A673 (cell line): ENCODE measurements around the gene PERM1. TPM values are rescaled to one million over a fixed set of nuclear protein-coding genes. Genes with fewer than 3 reads are reported as not detected.

Experiments
- BruUV-seq: library from RNA; stranded (reverse); fragments of 400-500 nt; replicated peaks from 2 replicates; lab custom pipeline; 2021; lab: Mats Ljungman, UMichigan
- CTCF ChIA-PET: fragments of 300-600 bp; sonication (Branson Sonifier 250); formaldehyde crosslinking; loops from one replicate; lab custom pipeline; 2022; ENCODE audit warnings: antibody characterized with exemption; lab: Charles Lee
- POLR2A ChIA-PET: fragments of 300-600 bp; sonication (Branson Sonifier 250); formaldehyde crosslinking; loops from one replicate; lab custom pipeline; 2022; ENCODE audit warnings: antibody characterized with exemption; ENCODE audit not compliant: low non-redundant PET; lab: Charles Lee
- DNase-seq: peaks from one replicate; pipeline ENCODE4 v3.0.0-alpha.2; 2015; ENCODE audit warnings: low spot score
- H3K27ac ChIP-seq: fragments of 200-600 bp; sonication (generic); 2 replicates; pipeline ENCODE4 v1.5.1; 2016; ENCODE audit warnings: mixed run types, low read depth, mild to moderate bottlenecking, mixed read lengths, antibody characterized with exemption, low read length; ENCODE audit not compliant: poor library complexity, severe bottlenecking
- H3K27me3 ChIP-seq: fragments of 200-600 bp; sonication (generic); replicated peaks from 2 replicates; pipeline ENCODE4 v1.6.1; 2017; ENCODE audit warnings: mixed run types, low read depth, mild to moderate bottlenecking, mixed read lengths, antibody characterized with exemption, low read length; ENCODE audit not compliant: insufficient read depth, poor library complexity
- H3K36me3 ChIP-seq: fragments of 200-600 bp; sonication (generic); 2 replicates; pipeline ENCODE4 v1.6.1; 2016; ENCODE audit warnings: mixed run types, mild to moderate bottlenecking, mixed read lengths, antibody characterized with exemption, low read length; ENCODE audit not compliant: insufficient read depth, poor library complexity, severe bottlenecking
- H3K4me1 ChIP-seq: fragments of 200-600 bp; sonication (generic); 2 replicates; pipeline ENCODE4 v1.6.1; 2017; ENCODE audit warnings: mixed run types, mild to moderate bottlenecking, mixed read lengths, antibody characterized with exemption, low read length; ENCODE audit not compliant: insufficient read depth, poor library complexity, severe bottlenecking
- H3K4me3 ChIP-seq: fragments of 200-600 bp; sonication (generic); 2 replicates; pipeline ENCODE4 v1.5.1; 2016; ENCODE audit warnings: low read depth, mixed run types, mild to moderate bottlenecking, mixed read lengths, low read length; ENCODE audit not compliant: poor library complexity, severe bottlenecking
- H3K9me3 ChIP-seq: fragments of 200-600 bp; sonication (generic); 2 replicates; pipeline ENCODE4 v1.6.1; 2016; ENCODE audit warnings: mixed run types, low read depth, mild to moderate bottlenecking, mixed read lengths, antibody characterized with exemption, low read length; ENCODE audit not compliant: poor library complexity, severe bottlenecking
- EZH2 ChIP-seq: fragments of 200-600 bp; sonication (generic); IDR thresholded peaks from 2 replicates; pipeline ENCODE4 v1.6.1; 2017; ENCODE audit warnings: borderline replicate concordance, low read depth, mild to moderate bottlenecking, mixed read lengths, antibody characterized with exemption, low read length; ENCODE audit not compliant: poor library complexity, severe bottlenecking
- intact Hi-C: fragments of 100-400 bp; cut with micrococcal nuclease; formaldehyde crosslinking; loops from one replicate; pipeline ENCODE4 v1.10.0; 2022; ENCODE audit not compliant: unreplicated experiment
- total RNA-seq: library from RNA; stranded (reverse); gene quantifications from 2 replicates; pipeline ENCODE4 v1.2.3, GENCODE V29; 2021
- TF ChIP-seq, protein P1 (sequence below): fragments of 300-800, 200-600 bp; sonication (generic); conservative IDR thresholded peaks from 2 replicates; pipeline ENCODE4 v1.5.1; 2017; ENCODE audit warnings: low read depth, mild to moderate bottlenecking, antibody characterized with exemption, low read length, moderate library complexity, mixed read lengths

Gene PERM1
- total RNA-seq, 1 experiment from 2014 or later: not detected

DNA sequence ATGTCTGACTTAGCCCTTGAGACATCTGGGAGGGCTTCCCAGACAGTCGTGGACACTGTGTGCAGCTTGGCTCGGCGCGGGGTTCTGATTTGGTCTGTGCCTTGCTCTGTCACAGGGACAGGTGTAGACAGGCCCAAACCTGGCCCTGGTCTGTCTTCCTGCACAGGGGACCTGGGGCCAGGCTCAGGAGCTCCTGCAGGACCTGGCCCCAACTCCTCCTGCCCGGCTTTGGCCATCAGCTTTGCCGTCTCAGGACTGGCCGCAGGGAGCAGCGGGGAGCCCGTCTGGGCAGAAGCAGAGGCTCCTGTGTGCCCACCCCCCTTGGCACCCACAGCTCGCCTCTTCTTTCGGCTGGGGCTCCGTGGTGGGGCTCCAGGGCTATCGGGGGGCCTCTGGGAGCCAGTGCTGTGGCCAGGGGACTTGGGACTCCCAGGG lies 1.7 kb downstream of the PERM1 start:
- Histone ChIP-seq H3K36me3 (no peaks in the 10 kb centered on the region), H3K27ac (no peak overlapping the region), H3K9me3 (no peaks in the 10 kb centered on the region), H3K27me3 (no peaks in the 10 kb centered on the region), H3K4me1 (peaks cover 8% of the 10 kb centered on the region), H3K4me3 (no peak overlapping the region)
- no peak for DNase-seq
- ChIA-PET POLR2A (no interaction called here), CTCF (interaction anchor here (0.7 kb wide), 1 partner anchor 40 kb away, joined by 3 read pairs; the partner anchor contains the start of gene AGRN)
- intact Hi-C loops: loop anchor here (5.0 kb wide), 1 partner anchor 82 kb away; no protein-coding TSS in a partner anchor
- TF ChIP-seq, protein P1, sequence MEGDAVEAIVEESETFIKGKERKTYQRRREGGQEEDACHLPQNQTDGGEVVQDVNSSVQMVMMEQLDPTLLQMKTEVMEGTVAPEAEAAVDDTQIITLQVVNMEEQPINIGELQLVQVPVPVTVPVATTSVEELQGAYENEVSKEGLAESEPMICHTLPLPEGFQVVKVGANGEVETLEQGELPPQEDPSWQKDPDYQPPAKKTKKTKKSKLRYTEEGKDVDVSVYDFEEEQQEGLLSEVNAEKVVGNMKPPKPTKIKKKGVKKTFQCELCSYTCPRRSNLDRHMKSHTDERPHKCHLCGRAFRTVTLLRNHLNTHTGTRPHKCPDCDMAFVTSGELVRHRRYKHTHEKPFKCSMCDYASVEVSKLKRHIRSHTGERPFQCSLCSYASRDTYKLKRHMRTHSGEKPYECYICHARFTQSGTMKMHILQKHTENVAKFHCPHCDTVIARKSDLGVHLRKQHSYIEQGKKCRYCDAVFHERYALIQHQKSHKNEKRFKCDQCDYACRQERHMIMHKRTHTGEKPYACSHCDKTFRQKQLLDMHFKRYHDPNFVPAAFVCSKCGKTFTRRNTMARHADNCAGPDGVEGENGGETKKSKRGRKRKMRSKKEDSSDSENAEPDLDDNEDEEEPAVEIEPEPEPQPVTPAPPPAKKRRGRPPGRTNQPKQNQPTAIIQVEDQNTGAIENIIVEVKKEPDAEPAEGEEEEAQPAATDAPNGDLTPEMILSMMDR: no peak
- TF ChIP-seq EZH2: no peak
- no TSS peak for BruUV-seq

DNA sequence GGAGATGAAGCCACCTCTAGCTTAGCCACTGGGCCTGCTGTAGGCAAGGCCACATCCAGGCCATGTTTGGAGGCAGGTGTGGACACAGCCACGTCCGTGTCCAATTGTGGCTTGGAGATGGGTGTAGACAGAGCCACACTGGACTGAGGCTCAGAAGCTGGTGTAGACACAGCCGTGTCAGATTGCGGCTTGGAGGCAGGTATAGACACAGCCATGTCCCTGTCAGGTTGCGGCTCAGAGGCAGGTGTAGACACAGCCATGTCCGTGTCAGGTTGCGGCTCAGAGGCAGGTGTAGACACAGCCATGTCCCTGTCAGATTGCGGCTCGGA lies 2.2 kb downstream of the PERM1 start:
- Histone ChIP-seq H3K4me1 (peaks cover 8% of the 10 kb centered on the region), H3K9me3 (no peaks in the 10 kb centered on the region), H3K27ac (no peak overlapping the region), H3K36me3 (no peaks in the 10 kb centered on the region), H3K4me3 (no peak overlapping the region), H3K27me3 (no peaks in the 10 kb centered on the region)
- POLR2A ChIA-PET: no interaction called here
- BruUV-seq: no TSS peak
- intact Hi-C loops: loop anchor here (5.0 kb wide), 2 partner anchors 83 to 112 kb away; no protein-coding TSS in a partner anchor
- TF ChIP-seq, protein P1: no peak
- TF ChIP-seq EZH2: no peak
- CTCF ChIA-PET: no interaction called here
- DNase-seq: no peak

DNA sequence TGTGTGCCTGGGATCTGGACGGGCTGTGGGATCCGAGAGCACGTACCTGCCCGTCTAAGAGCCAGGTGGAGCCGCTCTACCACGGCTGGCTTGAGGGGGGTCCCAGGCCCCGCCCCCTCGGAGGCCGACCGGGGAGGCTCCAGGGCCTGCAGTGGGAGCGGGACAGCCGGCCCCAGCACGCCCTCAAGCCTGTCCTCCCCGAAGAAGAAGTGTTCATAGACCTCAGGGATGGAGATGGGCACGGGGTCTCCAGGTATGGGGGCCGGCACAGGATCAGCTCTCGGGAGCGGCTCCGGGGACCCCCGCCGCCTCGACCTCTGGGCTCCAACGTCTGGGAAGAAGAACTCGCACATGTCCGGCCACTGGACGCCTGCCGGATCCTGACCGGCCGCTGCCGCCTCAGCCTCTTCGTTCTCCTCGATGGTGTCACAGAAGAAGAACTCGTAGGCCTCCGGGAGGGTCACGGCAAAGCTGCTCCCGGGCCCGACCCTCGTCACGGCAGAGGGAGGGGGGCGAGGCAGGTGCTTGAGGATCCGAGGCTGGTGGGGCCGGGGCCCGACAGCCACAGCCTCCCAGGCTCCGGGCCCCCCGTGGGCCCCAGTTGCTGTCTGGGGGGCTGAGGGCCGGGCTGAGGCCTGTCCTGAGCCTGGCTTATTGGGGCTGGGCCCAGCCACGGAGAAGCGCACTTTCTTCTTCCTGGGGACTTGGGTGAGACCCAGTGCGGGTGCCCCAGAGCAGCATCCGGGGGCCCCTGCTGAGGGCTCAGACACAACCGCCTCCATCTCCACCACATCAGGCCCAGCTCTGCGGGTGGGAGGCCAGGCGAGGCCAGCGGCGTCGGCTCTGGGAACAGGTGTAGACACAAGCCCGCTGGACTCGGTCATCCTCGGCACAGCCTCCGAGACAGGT lies 2.8 kb downstream of the PERM1 start:
- no peak overlapping the region for H3K4me3 ChIP-seq
- intact Hi-C loops: loop anchor here (5.0 kb wide), 1 partner anchor 112 kb away; no protein-coding TSS in a partner anchor
- ChIA-PET CTCF (no interaction called here), POLR2A (no interaction called here)
- no peak for DNase-seq
- no peaks in the 10 kb centered on the region for H3K36me3 ChIP-seq
- no peak overlapping the region for H3K27ac ChIP-seq
- H3K4me1 ChIP-seq: peaks cover 8% of the 10 kb centered on the region
- no TSS peak for BruUV-seq
- H3K27me3 ChIP-seq: no peaks in the 10 kb centered on the region
- no peaks in the 10 kb centered on the region for H3K9me3 ChIP-seq
- TF ChIP-seq EZH2: no peak
- TF ChIP-seq, protein P1: no peak
